ENCODE results near the gene MAP7D3. TPM values are rescaled to one million over a fixed set of nuclear protein-coding genes. Genes with fewer than 3 reads are reported as not detected.

The MAP7D3 gene
- total and polyA plus RNA-seq, 12 donors = 5.9 to 14.9 (median 7.9) TPM

- intact Hi-C loops (cut with DNase I) = no loop called here
- Histone ChIP-seq H3K36me3 (replicated peaks in 1 of 2) (no peaks in the 10 kb centered on the region), H3K27ac (peak overlapping the region; percentile 21 to 76 (median 44)), H3K27me3 (no peaks in the 10 kb centered on the region), H3K4me3 (peak overlapping the region in 1 of 4 donors; percentile 17), H3K4me1 (replicated peaks in 1 of 2) (peaks cover 6 to 16% of the 10 kb centered on the region in 2 donors), H3K9me3 (replicated peaks in 1 of 3) (no peaks in the 10 kb centered on the region)
- TF ChIP-seq POLR2A (IDR thresholded peaks at IDR 0.05) = peak in 1 of 2 donors; percentile 42
- TF ChIP-seq CTCF (IDR thresholded peaks at IDR 0.05) = no peak
- WGBS, 4 donors = 7 to 19% (median 13%) methylated on average over 8 of the region's 8 CpGs
- peak in 6 of 7 donors; percentile 38 to 61 (median 52) for DNase-seq
Observed at GRCh38 chrX:136185401-136186022, 65.7 kb downstream of the MAP7D3 start.

DNA sequence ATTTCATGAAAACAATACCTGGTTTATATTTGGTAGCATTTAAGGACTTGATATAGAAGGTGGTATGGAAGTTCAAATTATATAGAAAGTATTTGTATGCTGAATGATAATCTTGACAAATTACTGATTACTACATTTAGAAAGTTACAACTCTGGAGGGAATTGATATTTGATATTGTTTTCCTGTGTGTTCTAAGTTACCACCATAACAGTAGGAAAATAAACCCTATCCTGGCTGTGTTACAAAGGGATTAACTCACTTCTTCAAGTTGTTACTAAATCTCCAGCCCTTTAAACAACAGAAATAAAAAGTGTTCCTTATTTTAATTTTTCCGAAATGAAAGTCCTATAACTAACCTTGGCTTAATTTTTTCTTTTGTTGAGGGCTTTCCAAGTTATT is 67.3 kb downstream of the MAP7D3 start:
- peaks cover 6 to 16% of the 10 kb centered on the region in 2 donors for H3K4me1 ChIP-seq (replicated peaks in 1 of 2)
- no peaks in the 10 kb centered on the region for H3K36me3 ChIP-seq (replicated peaks in 1 of 2)
- H3K27ac ChIP-seq = no peak overlapping the region
- intact Hi-C loops (cut with DNase I) = no loop called here
- no peak overlapping the region for H3K4me3 ChIP-seq
- no peak for DNase-seq
- H3K9me3 ChIP-seq (replicated peaks in 1 of 3) = no peaks in the 10 kb centered on the region
- 21 to 55% (median 24%) methylated on average over 1 of the region's 1 CpG for WGBS, 4 donors
- no peak for TF ChIP-seq CTCF (IDR thresholded peaks at IDR 0.05)
- no peak for TF ChIP-seq POLR2A (IDR thresholded peaks at IDR 0.05)
- no peaks in the 10 kb centered on the region for H3K27me3 ChIP-seq

GRCh38 chrX:136183172-136183571 is 68.0 kb downstream of the MAP7D3 start:
- TF ChIP-seq POLR2A (IDR thresholded peaks at IDR 0.05) (no peak), CTCF (IDR thresholded peaks at IDR 0.05) (no peak)
- no peaks in the 10 kb centered on the region for H3K9me3 ChIP-seq (replicated peaks in 1 of 3)
- DNase-seq = no peak
- no peaks in the 10 kb centered on the region for H3K36me3 ChIP-seq (replicated peaks in 1 of 2)
- no peak overlapping the region for H3K4me3 ChIP-seq
- 77 to 95% (median 88%) methylated on average over 4 of the region's 4 CpGs for whole genome bisulfite sequencing, 4 donors
- no peaks in the 10 kb centered on the region for H3K27me3 ChIP-seq
- no peak overlapping the region for H3K27ac ChIP-seq
- intact Hi-C loops (cut with DNase I) = no loop called here
- peaks cover 6 to 16% of the 10 kb centered on the region in 2 donors for H3K4me1 ChIP-seq (replicated peaks in 1 of 2)

DNA sequence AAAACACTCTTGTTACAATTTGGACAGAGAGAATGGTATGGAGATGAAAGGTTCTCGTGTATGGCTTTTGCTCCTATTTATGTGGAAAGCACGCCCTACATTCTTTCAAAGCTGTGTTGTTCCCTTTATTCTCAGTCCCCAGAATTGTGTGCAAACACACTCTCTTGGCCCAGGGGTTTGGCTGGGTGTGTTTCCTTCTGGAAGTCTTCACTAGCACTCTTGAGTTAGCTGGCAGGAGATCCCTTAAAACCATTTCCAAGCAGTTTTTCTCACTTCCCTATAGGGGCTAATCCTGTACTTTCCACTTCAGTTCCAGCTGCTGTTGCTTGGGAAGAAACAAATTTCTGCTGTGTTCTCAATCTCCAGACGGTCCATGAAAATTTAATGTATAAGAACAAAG is 68.8 kb downstream of the MAP7D3 start:
- H3K4me3 ChIP-seq = no peak overlapping the region
- no peaks in the 10 kb centered on the region for H3K36me3 ChIP-seq (replicated peaks in 1 of 2)
- intact Hi-C loops (cut with DNase I) = no loop called here
- no peak for TF ChIP-seq POLR2A (IDR thresholded peaks at IDR 0.05)
- TF ChIP-seq CTCF (IDR thresholded peaks at IDR 0.05) = no peak
- no peak for DNase-seq
- H3K27me3 ChIP-seq = no peaks in the 10 kb centered on the region
- no peak overlapping the region for H3K27ac ChIP-seq
- no peaks in the 10 kb centered on the region for H3K9me3 ChIP-seq (replicated peaks in 1 of 3)
- peaks cover 6 to 16% of the 10 kb centered on the region in 2 donors for H3K4me1 ChIP-seq (replicated peaks in 1 of 2)
- WGBS, 4 donors = 63 to 87% (median 77%) methylated on average over 3 of the region's 3 CpGs
